OCI-LY7 (cell line): ENCODE measurements around the gene RAB1B. TPM values are rescaled to one million over a fixed set of nuclear protein-coding genes. Genes with fewer than 3 reads are reported as not detected.

Experiments
- BruUV-seq: library from RNA; stranded (reverse); fragments of 400-500 nt; replicated peaks from 2 replicates; lab custom pipeline; 2021; lab: Mats Ljungman, UMichigan
- CTCF ChIA-PET: fragments of 300-600 bp; sonication (Branson Sonifier 250); formaldehyde crosslinking; loops from one replicate; lab custom pipeline; 2022; ENCODE audit warnings: antibody characterized with exemption; ENCODE audit not compliant: unreplicated experiment; lab: Charles Lee
- POLR2A ChIA-PET: fragments of 300-600 bp; sonication (Branson Sonifier 250); formaldehyde crosslinking; loops from one replicate; lab custom pipeline; 2022; ENCODE audit warnings: antibody characterized with exemption; lab: Charles Lee
- DNase-seq: peaks from one replicate; pipeline ENCODE4 v3.0.0-alpha.2; 2015; ENCODE audit warnings: low spot score
- H2AFZ ChIP-seq: fragments of 200-600 bp; sonication (generic), shearing (Covaris generic); 2 replicates; pipeline ENCODE4 v1.6.1; 2014; ENCODE audit warnings: mild to moderate bottlenecking, antibody characterized with exemption, low read length, moderate library complexity
- H3K27ac ChIP-seq: fragments of 200-600 bp; sonication (generic); 2 replicates; pipeline ENCODE4 v1.5.1; 2014; ENCODE audit warnings: mixed run types, low read depth, mild to moderate bottlenecking, moderate library complexity, low read length, inconsistent platforms; ENCODE audit not compliant: poor library complexity, severe bottlenecking
- H3K36me3 ChIP-seq: fragments of 200-600 bp; sonication (generic); 2 replicates; pipeline ENCODE4 v1.6.1; 2014; ENCODE audit warnings: mild to moderate bottlenecking, antibody characterized with exemption, low read length, moderate library complexity, mixed read lengths; ENCODE audit not compliant: insufficient read depth
- H3K4me1 ChIP-seq: fragments of 200-600 bp; sonication (generic); 2 replicates; pipeline ENCODE4 v1.5.1; 2014; ENCODE audit warnings: mild to moderate bottlenecking, low read length; ENCODE audit not compliant: insufficient read depth, poor library complexity, severe bottlenecking
- H3K4me2 ChIP-seq: fragments of 200-600 bp; sonication (generic); 2 replicates; pipeline ENCODE4 v1.6.1; 2014; ENCODE audit warnings: mild to moderate bottlenecking, low read length
- H3K4me3 ChIP-seq: fragments of 200-600 bp; sonication (generic); 2 replicates; pipeline ENCODE4 v1.5.1; 2014; ENCODE audit warnings: mild to moderate bottlenecking, low read depth, low read length; ENCODE audit not compliant: poor library complexity, severe bottlenecking
- H3K79me2 ChIP-seq: fragments of 200-600 bp; sonication (generic); 2 replicates; pipeline ENCODE4 v1.6.1; 2016; ENCODE audit warnings: low read depth, mild to moderate bottlenecking, low read length, moderate library complexity, mixed read lengths; ENCODE audit not compliant: insufficient read depth
- H3K9me2 ChIP-seq: fragments of 200-600 bp; sonication (generic); 2 replicates; pipeline ENCODE4 v1.6.1; 2016; ENCODE audit warnings: mild to moderate bottlenecking, low read length, mixed read lengths; ENCODE audit not compliant: insufficient read depth
- H3K9me3 ChIP-seq: fragments of 200-600 bp; sonication (generic); 2 replicates; pipeline ENCODE4 v1.6.1; 2014; ENCODE audit warnings: mild to moderate bottlenecking, mixed run types, low read length, mixed read lengths
- H4K20me1 ChIP-seq: fragments of 200-600 bp; sonication (generic); 2 replicates; pipeline ENCODE4 v1.6.1; 2014; ENCODE audit warnings: mild to moderate bottlenecking, antibody characterized with exemption, low read length, moderate library complexity, mixed read lengths; ENCODE audit not compliant: insufficient read depth
- EZH2phosphoT487 ChIP-seq: fragments of 200-600 bp; sonication (generic); IDR thresholded peaks from 2 replicates; pipeline ENCODE4 v1.6.1; 2018; ENCODE audit warnings: low read depth, borderline replicate concordance, mild to moderate bottlenecking, mixed run types, antibody characterized with exemption, low read length, moderate library complexity, mixed read lengths
- intact Hi-C: fragments of 100-400 bp; cut with micrococcal nuclease; formaldehyde crosslinking; loops from one replicate; pipeline ENCODE4 v1.10.0; 2022; ENCODE audit not compliant: unreplicated experiment
- total RNA-seq, 2 experiments: library from RNA; depleted of rRNA in 1 of 2; stranded (reverse); fragments of >200 nt in 1 of 2; shearing (Covaris generic) in 1 of 2; gene quantifications; 2 replicates each; pipeline ENCODE4 v1.2.3, GENCODE V29; 2014 to 2022
- TF ChIP-seq, protein P1 (sequence below): fragments of 200-600 bp; sonication (generic); conservative IDR thresholded peaks from 2 replicates; pipeline ENCODE4 v1.5.1; 2014; ENCODE audit warnings: mild to moderate bottlenecking, antibody characterized with exemption, low read length, moderate library complexity, mixed read lengths

RAB1B gene
- total RNA-seq, 2 experiments from 2014 or later = 77.7 to 81.8 TPM

DNA sequence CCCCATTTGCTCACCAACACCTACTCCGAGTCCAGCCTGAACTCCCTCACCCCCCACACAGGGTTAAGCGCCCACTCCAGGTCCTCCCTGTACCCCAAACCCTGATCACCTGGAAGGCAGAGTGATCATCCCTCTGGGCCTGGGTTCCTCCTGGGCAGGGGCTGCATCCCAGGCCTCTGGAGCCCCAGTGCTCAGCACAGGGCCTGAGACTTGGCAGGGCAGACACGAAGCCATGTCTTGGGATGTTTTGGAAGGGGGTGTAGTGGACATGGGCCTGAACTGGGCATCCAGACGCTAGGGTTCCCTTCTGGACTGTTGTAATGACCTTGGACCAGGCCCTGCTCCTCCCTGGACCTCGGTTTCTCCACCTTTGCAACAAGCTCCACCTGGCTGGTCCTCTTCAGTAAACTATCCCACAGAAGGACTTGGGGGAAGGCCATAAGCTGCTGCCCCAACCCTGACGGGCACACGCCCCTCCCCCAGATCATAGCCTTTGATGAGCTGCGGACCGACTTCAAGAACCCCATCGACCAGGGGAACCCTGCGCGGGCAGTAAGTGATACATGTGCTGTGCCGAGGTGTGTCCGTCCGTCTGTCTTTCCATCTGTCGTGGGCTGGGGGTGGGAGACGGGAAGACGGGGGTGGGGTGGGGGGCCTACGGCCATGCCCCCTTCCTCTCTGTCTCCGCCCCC is 13.5 kb downstream of the RAB1B start:
- Histone ChIP-seq H3K9me2 (no peaks in the 10 kb centered on the region), H3K36me3 (peaks cover 15% of the 10 kb centered on the region; the same call in 1 of the 2 replicates), H4K20me1 (no peaks in the 10 kb centered on the region), H3K4me2 (peak overlapping the region; percentile 56), H3K9me3 (no peaks in the 10 kb centered on the region), H3K27ac (no peak overlapping the region), H2AFZ (no peak overlapping the region), H3K79me2 (no peaks in the 10 kb centered on the region), H3K4me1 (peaks cover 43% of the 10 kb centered on the region), H3K4me3 (no peak overlapping the region)
- no peak for DNase-seq
- intact Hi-C loops = loop anchor here (1.0 kb wide), 2 partner anchors 13 to 60 kb away; no protein-coding TSS in a partner anchor
- ChIA-PET CTCF (no interaction called here), POLR2A (interaction anchor here (1.1 kb wide), 1 partner anchor 21 kb away, joined by 3 read pairs; no protein-coding TSS in a partner anchor)
- TF ChIP-seq EZH2phosphoT487 = no peak
- TF ChIP-seq, protein P1, sequence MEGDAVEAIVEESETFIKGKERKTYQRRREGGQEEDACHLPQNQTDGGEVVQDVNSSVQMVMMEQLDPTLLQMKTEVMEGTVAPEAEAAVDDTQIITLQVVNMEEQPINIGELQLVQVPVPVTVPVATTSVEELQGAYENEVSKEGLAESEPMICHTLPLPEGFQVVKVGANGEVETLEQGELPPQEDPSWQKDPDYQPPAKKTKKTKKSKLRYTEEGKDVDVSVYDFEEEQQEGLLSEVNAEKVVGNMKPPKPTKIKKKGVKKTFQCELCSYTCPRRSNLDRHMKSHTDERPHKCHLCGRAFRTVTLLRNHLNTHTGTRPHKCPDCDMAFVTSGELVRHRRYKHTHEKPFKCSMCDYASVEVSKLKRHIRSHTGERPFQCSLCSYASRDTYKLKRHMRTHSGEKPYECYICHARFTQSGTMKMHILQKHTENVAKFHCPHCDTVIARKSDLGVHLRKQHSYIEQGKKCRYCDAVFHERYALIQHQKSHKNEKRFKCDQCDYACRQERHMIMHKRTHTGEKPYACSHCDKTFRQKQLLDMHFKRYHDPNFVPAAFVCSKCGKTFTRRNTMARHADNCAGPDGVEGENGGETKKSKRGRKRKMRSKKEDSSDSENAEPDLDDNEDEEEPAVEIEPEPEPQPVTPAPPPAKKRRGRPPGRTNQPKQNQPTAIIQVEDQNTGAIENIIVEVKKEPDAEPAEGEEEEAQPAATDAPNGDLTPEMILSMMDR = no peak
- BruUV-seq = no TSS peak

GRCh38 chr11:66282468-66283455 is 14.3 kb downstream of the RAB1B start:
- intact Hi-C loops = loop anchor here (1.0 kb wide), 2 partner anchors 13 to 60 kb away; no protein-coding TSS in a partner anchor

More at GRCh38 chr11:66282468-66283455, 14.3 kb downstream of the RAB1B start:
- peaks cover 40% of the 10 kb centered on the region for H3K4me1 ChIP-seq
- H3K36me3 ChIP-seq = peaks cover 15% of the 10 kb centered on the region; the same call in 1 of the 2 replicates
- no peaks in the 10 kb centered on the region for H3K9me2 ChIP-seq
- H2AFZ ChIP-seq = no peak overlapping the region
- no peak for TF ChIP-seq EZH2phosphoT487
- TF ChIP-seq, protein P1 = peak; percentile 91
- H3K79me2 ChIP-seq = no peaks in the 10 kb centered on the region
- no peak overlapping the region for H3K27ac ChIP-seq
- H3K4me3 ChIP-seq = no peak overlapping the region
- H4K20me1 ChIP-seq = no peaks in the 10 kb centered on the region
- H3K4me2 ChIP-seq = peak overlapping the region; percentile 56
- BruUV-seq = no TSS peak
- H3K9me3 ChIP-seq = no peaks in the 10 kb centered on the region
- CTCF ChIA-PET = interaction anchor here (0.6 kb wide), 1 partner anchor 29 kb away, joined by 3 read pairs; no protein-coding TSS in a partner anchor
- POLR2A ChIA-PET = interaction anchor here (1.1 kb wide), 1 partner anchor 22 kb away, joined by 3 read pairs; no protein-coding TSS in a partner anchor
- DNase-seq = peak; percentile 100
